GM18861 (cell line): Measurements from ENCODE around the gene MYO7A.

ENCODE experiments used
- ATAC-seq: cut with Tn5 transposase; IDR thresholded peaks from one replicate; pipeline ENCODE4 v1.9.1; 2021; ENCODE audit not compliant: unreplicated experiment

The MYO7A gene

DNA sequence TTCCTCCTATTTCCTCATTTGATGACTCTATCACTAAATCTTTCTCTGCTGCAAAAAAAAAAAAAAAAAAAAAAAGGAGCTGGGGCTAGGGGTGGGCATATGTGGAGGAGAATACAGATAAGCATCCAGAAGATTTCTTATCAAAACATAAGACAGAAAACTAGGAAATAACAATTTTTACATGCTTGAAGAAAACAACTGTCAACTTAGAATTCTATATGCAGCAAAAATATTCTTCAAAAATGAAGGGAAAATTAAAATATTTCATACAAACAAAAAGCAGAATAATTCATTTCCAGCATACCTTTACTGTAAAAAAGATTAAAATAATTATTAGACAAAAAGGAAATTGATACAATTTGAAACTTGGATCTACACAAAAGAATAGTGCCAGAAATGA, 134.8 kb downstream of the MYO7A start:
- ATAC-seq: no peak
